ENCODE results near the gene GPRC5D. TPM values are rescaled to one million over a fixed set of nuclear protein-coding genes. Genes with fewer than 3 reads are reported as not detected.
A peak's percentile ranks its signal among the peaks of the same experiment; 100 is the strongest.

The GPRC5D gene
- not detected for total RNA-seq (2013)
- under 1 TPM in 1 of 3 donors, not detected in 2; 0.49 TPM for polyA plus RNA-seq
- not detected in 2 replicates for polyA minus RNA-seq
- 0 to 0.30 (median 0) reads per million in 11 experiments for total RNA-seq

- H3K36me3 ChIP-seq (replicated peaks in 1 of 2; ENCODE audit: control insufficient read depth in 1 of 2, insufficient read depth in 2 of 2, low read length in 2 of 2): no peaks in the 10 kb centered on the region
- H3K27me3 ChIP-seq (ENCODE audit: control insufficient read depth in 2 of 2, insufficient read depth in 2 of 2, low read length in 2 of 2): no peaks in the 10 kb centered on the region
- H4K20me1 ChIP-seq (ENCODE audit: insufficient read depth, low read length): no peaks in the 10 kb centered on the region
- no peak within 1 kb of the TSS for H3K27ac ChIP-seq (ENCODE audit: low read depth in 1 of 2, low read length in 2 of 2)
- intact Hi-C loops (cut with micrococcal nuclease): no loop called here
- H2AFZ ChIP-seq (ENCODE audit: insufficient read depth, low read depth, low read length, poor library complexity, severe bottlenecking): no peak within 1 kb of the TSS
- no peak for TF ChIP-seq CTCF (IDR thresholded peaks at IDR 0.05)
- no peaks in the 10 kb centered on the region for H3K9me3 ChIP-seq (replicated peaks in 1 of 2; ENCODE audit: control insufficient read depth in 1 of 2, insufficient read depth in 1 of 2, low read length in 2 of 2)
- Mint-ChIP-seq H3K27me3 (ENCODE audit: low read depth in 3 of 3) (peaks cover 0 to 3% (median 1%) of the 10 kb centered on the region in 3 donors), H3K4me3 (no peak within 1 kb of the TSS), H3K9me3 (peaks cover 0 to 8% (median 2%) of the 10 kb centered on the region in 7 donors), H3K4me1 (no peaks in the 10 kb centered on the region), H3K27ac (peak within 1 kb of the TSS in 2 of 7 donors; percentile 64 to 77), H3K36me3 (no peaks in the 10 kb centered on the region)
- no peaks in the 10 kb centered on the region for H3K79me2 ChIP-seq (ENCODE audit: insufficient read depth, low read length)
- DNase-seq: no peak
- no peak within 1 kb of the TSS for H3K9ac ChIP-seq (ENCODE audit: insufficient read depth, low read length, poor library complexity, severe bottlenecking)
- no CpG with 5 or more reads among the region's 6 CpGs for WGBS (ENCODE audit: insufficient coverage)
- H3K4me3 ChIP-seq (replicated peaks in 1 of 3; ENCODE audit: low read depth in 2 of 3, low read length in 3 of 3): no peak within 1 kb of the TSS
- H3K4me1 ChIP-seq (ENCODE audit: control insufficient read depth in 1 of 2, insufficient read depth in 2 of 2, low read length in 2 of 2): no peaks in the 10 kb centered on the region
- no peak within 1 kb of the TSS for H3K4me2 ChIP-seq (replicated peaks; ENCODE audit: extremely low read depth, low read length, poor library complexity, severe bottlenecking)
Observed at GRCh38 chr12:12952036-12952435, at the start of gene GPRC5D. TSS of gene GPRC5D (minus strand) at chr12:12952170. CDS start at chr12:12950384, 1,786 bp downstream.

- H3K27ac Mint-ChIP-seq: peak overlapping the region; percentile 91 to 97 (median 94)
- H3K27me3 Mint-ChIP-seq (ENCODE audit: low read depth in 3 of 3): peaks cover 0 to 3% (median 2%) of the 10 kb centered on the region in 3 donors
- Histone ChIP-seq H3K79me2 (ENCODE audit: insufficient read depth, low read length) (peaks cover 41% of the 10 kb centered on the region), H3K9me3 (replicated peaks in 1 of 2; ENCODE audit: control insufficient read depth in 1 of 2, insufficient read depth in 1 of 2, low read length in 2 of 2) (no peaks in the 10 kb centered on the region), H4K20me1 (ENCODE audit: insufficient read depth, low read length) (no peaks in the 10 kb centered on the region), H2AFZ (ENCODE audit: insufficient read depth, low read depth, low read length, poor library complexity, severe bottlenecking) (peak overlapping the region; percentile 89), H3K36me3 (replicated peaks in 1 of 2; ENCODE audit: control insufficient read depth in 1 of 2, insufficient read depth in 2 of 2, low read length in 2 of 2) (no peaks in the 10 kb centered on the region), H3K27me3 (ENCODE audit: control insufficient read depth in 2 of 2, insufficient read depth in 2 of 2, low read length in 2 of 2) (no peaks in the 10 kb centered on the region), H3K4me3 (replicated peaks in 1 of 3; ENCODE audit: low read depth in 2 of 3, low read length in 3 of 3) (peak overlapping the region; percentile 46 to 91 (median 89)), H3K4me1 (ENCODE audit: control insufficient read depth in 1 of 2, insufficient read depth in 2 of 2, low read length in 2 of 2) (peaks cover 39 to 44% of the 10 kb centered on the region in 2 donors), H3K9ac (ENCODE audit: insufficient read depth, low read length, poor library complexity, severe bottlenecking) (peak overlapping the region; percentile 95), H3K4me2 (replicated peaks; ENCODE audit: extremely low read depth, low read length, poor library complexity, severe bottlenecking) (peak overlapping the region; percentile 95), H3K27ac (ENCODE audit: low read depth in 1 of 2, low read length in 2 of 2) (peak overlapping the region; percentile 95 to 97)
- intact Hi-C loops (cut with micrococcal nuclease): loop anchor here (5.0 kb wide), 3 partner anchors 96 to 211 kb away; partner anchors contain the start of gene GSG1 (in 1 of the 2)
- H3K9me3 Mint-ChIP-seq: peaks cover 0 to 2% (median 0%) of the 10 kb centered on the region in 7 donors
- TF ChIP-seq CTCF (IDR thresholded peaks at IDR 0.05): no peak
- H3K36me3 Mint-ChIP-seq: peaks cover 6 to 16% of the 10 kb centered on the region in 2 donors
- H3K4me3 Mint-ChIP-seq: peak overlapping the region; percentile 90 to 97
- 49% methylated on average over 16 of the region's 16 CpGs for WGBS (ENCODE audit: insufficient coverage)
- H3K4me1 Mint-ChIP-seq: peaks cover 61% of the 10 kb centered on the region
- DNase-seq: peak in 1 of 3 donors; percentile 10
Observed at GRCh38 chr12:13001775-13002040, 49.7 kb upstream of the GPRC5D start.
